ENCODE measurements around the gene TSPAN14. TPM values are rescaled to one million over a fixed set of nuclear protein-coding genes. Genes with fewer than 3 reads are reported as not detected.
A peak's percentile ranks its signal among the peaks of the same experiment; 100 is the strongest.
"Not testable (repeated sequence)": the region's sequence is repeated elsewhere in the genome, so short reads cannot be mapped to it uniquely, and the experiment has no call there.

Gene TSPAN14
- total and polyA plus RNA-seq, 12 donors, result 16.9 to 57.2 (median 27.6) TPM

GRCh38 chr10:80476685-80477084 lies 22.6 kb downstream of the TSPAN14 start:
- Histone ChIP-seq H3K36me3 (peaks cover 0 to 46% (median 0%) of the 10 kb centered on the region in 9 donors), H3K27ac (peak overlapping the region in 3 of 10 donors; percentile 1 to 72 (median 16)), H3K4me1 (peaks cover 0 to 77% (median 45%) of the 10 kb centered on the region in 9 donors), H3K27me3 (no peaks in the 10 kb centered on the region), H3K4me3 (no peak overlapping the region), H3K9me3 (peaks cover 0 to 15% (median 5%) of the 10 kb centered on the region in 11 donors)
- intact Hi-C loops (cut with DNase I), result no loop called here
- 81 to 100% methylated on average over 1 of the region's 1 CpG for WGBS, 2 donors
- no peak for DNase-seq
- TF ChIP-seq CTCF (IDR thresholded peaks at IDR 0.05), result no peak
- peak in 1 of 8 donors; percentile 9 for ATAC-seq

- ATAC-seq (peak in 1 of 8 donors; percentile 70), DNase-seq (no peak)
- 72 to 85% methylated on average over 2 of the region's 2 CpGs for WGBS, 2 donors
- Histone ChIP-seq H3K9me3 (peaks cover 0 to 15% (median 5%) of the 10 kb centered on the region in 11 donors), H3K27ac (peak overlapping the region in 1 of 10 donors; percentile 1), H3K36me3 (peaks cover 0 to 46% (median 0%) of the 10 kb centered on the region in 9 donors), H3K4me3 (no peak overlapping the region), H3K4me1 (peaks cover 0 to 76% (median 33%) of the 10 kb centered on the region in 9 donors), H3K27me3 (no peaks in the 10 kb centered on the region)
- TF ChIP-seq CTCF (IDR thresholded peaks at IDR 0.05), result no peak
- intact Hi-C loops (cut with DNase I), result no loop called here
These were observed 23.7 kb downstream of the TSPAN14 start for GRCh38 chr10:80477813-80478212.

GRCh38 chr10:80480373-80480772 lies 26.3 kb downstream of the TSPAN14 start:
- H3K4me3 ChIP-seq; ATAC-seq; H3K27ac ChIP-seq; DNase-seq; intact Hi-C loops (cut with DNase I); H3K27me3 ChIP-seq: not testable (repeated sequence)
- 91 to 95% methylated on average over 6 of the region's 6 CpGs for WGBS, 2 donors
- peaks cover 0 to 38% (median 0%) of the 10 kb centered on the region in 9 donors for H3K36me3 ChIP-seq
- peaks cover 4 to 76% (median 26%) of the 10 kb centered on the region in 9 donors for H3K4me1 ChIP-seq
- H3K9me3 ChIP-seq, result peaks cover 0 to 15% (median 5%) of the 10 kb centered on the region in 11 donors

GRCh38 chr10:80480852-80481251 lies 26.7 kb downstream of the TSPAN14 start:
- H3K27me3 ChIP-seq, result no peaks in the 10 kb centered on the region
- peaks cover 9 to 76% (median 28%) of the 10 kb centered on the region in 9 donors for H3K4me1 ChIP-seq

More at GRCh38 chr10:80480852-80481251, 26.7 kb downstream of the TSPAN14 start:
- TF ChIP-seq CTCF (IDR thresholded peaks at IDR 0.05), result no peak
- Histone ChIP-seq H3K9me3 (peaks cover 0 to 15% (median 5%) of the 10 kb centered on the region in 11 donors), H3K36me3 (peaks cover 0 to 38% (median 0%) of the 10 kb centered on the region in 9 donors), H3K27ac (no peak overlapping the region), H3K4me3 (no peak overlapping the region)
- ATAC-seq (no peak), DNase-seq (no peak)
- 92 to 94% methylated on average over 5 of the region's 5 CpGs for WGBS, 2 donors
- intact Hi-C loops (cut with DNase I), result no loop called here

All from heart right ventricle (tissue), 16 donors.